GM12864 (cell line): ENCODE data around the gene ANKRD39.
"Not testable (repeated sequence)": the region's sequence is repeated elsewhere in the genome, so short reads cannot be mapped to it uniquely, and the experiment has no call there.

Experiments used
- DNase-seq: peaks from one replicate; pipeline ENCODE4 v3.0.0-alpha.2; 2011; ENCODE audit warnings: low read depth
- H3K4me3 ChIP-seq: 2 replicates; pipeline ENCODE4 v1.5.1; 2011; ENCODE audit warnings: mild to moderate bottlenecking, low read depth, low read length, control low read depth
- TF ChIP-seq, protein P1 (sequence below): IDR thresholded peaks from 2 replicates; pipeline ENCODE4 v1.5.1; 2011; ENCODE audit warnings: low read depth, mild to moderate bottlenecking, moderate library complexity, low read length, control low read depth, inconsistent platforms; ENCODE audit errors: missing control alignments

ANKRD39 gene

DNA sequence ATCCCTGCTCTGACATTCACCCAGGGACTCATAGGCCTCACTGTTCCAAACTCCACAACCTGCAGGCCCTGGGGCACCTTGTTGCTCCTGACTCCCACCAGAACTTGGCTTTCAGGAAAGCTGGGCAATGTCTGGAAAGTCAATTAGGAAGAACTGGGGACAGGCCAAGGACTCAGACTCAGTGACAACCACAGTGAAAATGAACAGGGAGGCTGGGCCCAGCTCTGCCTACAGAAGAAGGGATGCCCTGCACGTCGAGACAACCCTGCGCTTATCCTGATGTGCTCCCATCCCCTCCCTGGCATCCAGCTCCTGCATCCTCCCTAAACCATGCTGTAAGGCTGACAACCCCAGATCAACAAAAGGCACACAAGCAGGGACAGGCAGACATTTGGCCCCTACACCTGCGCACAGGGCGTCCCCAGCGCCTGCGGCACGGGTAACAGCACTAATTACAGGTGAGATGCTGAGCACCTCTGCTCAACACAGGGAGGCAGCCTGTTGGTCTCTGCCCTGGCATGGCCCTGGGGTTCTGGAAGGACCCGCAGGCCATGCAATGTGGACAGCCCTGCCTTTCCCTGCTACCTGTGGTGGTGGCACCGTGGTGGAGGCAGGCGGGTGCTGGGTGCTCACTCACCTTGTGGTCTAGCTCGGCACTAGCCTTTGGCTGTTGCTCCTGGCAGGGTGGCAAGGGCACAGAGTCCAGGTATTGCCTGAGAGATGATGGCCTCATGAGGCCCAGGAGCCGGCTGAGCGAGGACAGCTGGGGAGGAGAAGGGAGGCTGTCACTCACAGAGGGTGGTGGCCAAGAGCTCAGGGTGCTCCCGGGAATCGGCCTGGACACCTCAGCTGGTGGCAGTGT, 35.7 kb upstream of the ANKRD39 start:
- TF ChIP-seq, protein P1, sequence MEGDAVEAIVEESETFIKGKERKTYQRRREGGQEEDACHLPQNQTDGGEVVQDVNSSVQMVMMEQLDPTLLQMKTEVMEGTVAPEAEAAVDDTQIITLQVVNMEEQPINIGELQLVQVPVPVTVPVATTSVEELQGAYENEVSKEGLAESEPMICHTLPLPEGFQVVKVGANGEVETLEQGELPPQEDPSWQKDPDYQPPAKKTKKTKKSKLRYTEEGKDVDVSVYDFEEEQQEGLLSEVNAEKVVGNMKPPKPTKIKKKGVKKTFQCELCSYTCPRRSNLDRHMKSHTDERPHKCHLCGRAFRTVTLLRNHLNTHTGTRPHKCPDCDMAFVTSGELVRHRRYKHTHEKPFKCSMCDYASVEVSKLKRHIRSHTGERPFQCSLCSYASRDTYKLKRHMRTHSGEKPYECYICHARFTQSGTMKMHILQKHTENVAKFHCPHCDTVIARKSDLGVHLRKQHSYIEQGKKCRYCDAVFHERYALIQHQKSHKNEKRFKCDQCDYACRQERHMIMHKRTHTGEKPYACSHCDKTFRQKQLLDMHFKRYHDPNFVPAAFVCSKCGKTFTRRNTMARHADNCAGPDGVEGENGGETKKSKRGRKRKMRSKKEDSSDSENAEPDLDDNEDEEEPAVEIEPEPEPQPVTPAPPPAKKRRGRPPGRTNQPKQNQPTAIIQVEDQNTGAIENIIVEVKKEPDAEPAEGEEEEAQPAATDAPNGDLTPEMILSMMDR = no peak

DNA sequence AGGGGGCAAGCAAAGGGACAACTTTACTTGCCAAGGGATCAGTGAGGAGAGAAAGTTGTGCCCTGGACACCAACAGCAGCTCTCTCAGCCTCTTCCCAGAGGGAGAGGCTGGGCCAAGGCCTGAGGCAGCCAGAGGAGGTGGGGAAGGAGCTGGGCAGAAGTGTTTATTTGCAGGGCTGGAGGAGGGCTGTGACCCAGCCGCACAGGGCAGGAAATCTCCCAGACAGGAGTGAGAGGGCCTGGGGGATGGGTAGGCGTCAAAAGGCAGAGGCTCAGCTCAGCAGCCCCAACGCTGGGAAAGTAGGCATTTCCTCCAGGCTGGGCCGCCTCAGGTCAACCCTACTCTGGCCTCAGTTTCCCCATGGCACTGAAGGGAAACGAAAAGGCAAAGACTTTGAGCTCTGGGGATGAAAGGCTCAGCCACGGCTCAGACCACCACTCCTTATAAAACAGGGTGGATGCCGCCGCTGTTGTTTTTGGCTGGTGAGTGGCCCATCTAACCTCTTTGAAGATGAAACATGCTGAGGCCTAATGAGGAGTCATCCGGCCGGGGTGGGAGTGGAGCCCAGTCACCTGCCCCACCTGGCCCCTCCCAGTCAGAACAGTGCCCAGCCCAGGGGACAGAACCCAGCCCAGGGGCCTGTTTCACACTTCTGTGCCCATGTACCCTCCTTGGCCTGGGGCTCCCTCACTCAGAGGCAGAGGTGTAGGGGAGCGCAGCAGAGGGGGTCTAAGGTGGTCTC, 33.9 kb upstream of the ANKRD39 start:
- DNase-seq = no peak
- no peak overlapping the region for H3K4me3 ChIP-seq
- TF ChIP-seq, protein P1 = no peak

More for the DNA sequence above, 35.7 kb upstream of the ANKRD39 start:
- DNase-seq = no peak
- H3K4me3 ChIP-seq = no peak overlapping the region

DNA sequence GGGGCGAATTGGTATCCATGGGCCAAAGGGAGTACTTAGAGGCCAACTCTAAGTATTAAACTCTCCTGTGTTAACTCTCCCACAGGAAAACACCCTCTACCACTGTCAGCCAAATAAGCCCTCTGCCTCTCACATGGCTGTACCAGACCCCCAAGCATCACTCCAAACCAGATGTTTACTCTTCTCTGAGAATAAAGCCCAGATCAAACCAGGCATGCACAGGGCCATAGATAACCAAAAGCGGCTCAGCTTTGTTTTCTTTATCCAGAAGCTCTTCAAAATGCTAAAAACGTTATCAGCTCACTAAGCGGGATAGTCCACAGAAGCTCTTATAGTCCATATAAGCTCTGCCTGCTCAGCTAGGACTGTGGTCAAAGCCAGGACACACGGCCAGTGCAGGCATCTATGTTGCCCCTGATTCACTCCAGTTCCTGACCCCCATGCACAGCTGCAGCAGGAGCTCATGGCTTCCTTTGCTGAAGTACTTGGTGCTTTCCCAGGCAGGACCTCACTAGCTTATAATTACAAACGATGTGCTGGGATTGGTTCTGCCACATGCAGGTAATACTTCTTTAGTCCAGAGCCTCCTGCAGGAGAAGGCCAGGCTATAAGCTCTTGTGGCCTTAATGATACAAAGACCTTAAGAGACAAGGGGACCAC, 33.0 kb upstream of the ANKRD39 start:
- no peak for DNase-seq
- TF ChIP-seq, protein P1 = no peak
- no peak overlapping the region for H3K4me3 ChIP-seq

DNA sequence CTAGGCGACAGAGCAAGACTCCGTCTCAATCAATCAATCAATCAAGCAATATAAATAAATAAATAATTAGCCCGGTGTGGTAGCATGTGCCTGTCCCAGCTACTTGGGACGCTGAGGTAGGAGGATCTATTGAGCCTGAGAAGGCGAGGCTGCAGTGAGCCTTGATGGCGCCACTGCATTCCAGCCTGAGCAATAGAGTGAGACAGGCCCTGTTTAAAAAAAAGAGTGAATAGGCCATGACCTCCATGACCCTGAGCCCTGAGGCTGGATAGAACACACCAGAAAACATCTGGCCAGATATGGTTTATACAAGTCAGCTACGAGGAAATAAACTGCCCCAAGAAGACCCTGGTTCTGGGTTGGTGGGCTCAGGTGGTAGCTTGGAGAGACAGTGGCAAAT, 32.4 kb upstream of the ANKRD39 start:
- DNase-seq = no peak
- H3K4me3 ChIP-seq = no peak overlapping the region
- TF ChIP-seq, protein P1 = no peak

DNA sequence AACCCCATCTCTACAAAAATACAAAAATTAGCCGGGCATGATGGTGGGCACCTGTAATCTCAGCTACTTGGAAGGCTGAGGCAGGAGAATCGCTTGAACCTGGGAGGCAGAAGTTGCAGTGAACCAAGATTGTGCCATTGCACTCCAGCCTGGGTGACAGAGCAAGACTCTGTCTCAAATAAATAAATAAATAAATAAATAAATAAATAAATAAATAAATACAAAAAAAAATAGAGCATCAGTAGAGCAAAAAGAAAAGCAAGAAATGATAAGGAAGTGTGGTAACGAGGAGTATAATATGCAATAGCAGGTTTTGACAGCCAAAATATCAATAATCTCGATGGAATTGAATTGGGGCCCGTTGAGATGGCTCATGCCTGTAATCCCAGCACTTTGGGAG, 31.7 kb upstream of the ANKRD39 start:
- H3K4me3 ChIP-seq, DNase-seq: not testable (repeated sequence)

DNA sequence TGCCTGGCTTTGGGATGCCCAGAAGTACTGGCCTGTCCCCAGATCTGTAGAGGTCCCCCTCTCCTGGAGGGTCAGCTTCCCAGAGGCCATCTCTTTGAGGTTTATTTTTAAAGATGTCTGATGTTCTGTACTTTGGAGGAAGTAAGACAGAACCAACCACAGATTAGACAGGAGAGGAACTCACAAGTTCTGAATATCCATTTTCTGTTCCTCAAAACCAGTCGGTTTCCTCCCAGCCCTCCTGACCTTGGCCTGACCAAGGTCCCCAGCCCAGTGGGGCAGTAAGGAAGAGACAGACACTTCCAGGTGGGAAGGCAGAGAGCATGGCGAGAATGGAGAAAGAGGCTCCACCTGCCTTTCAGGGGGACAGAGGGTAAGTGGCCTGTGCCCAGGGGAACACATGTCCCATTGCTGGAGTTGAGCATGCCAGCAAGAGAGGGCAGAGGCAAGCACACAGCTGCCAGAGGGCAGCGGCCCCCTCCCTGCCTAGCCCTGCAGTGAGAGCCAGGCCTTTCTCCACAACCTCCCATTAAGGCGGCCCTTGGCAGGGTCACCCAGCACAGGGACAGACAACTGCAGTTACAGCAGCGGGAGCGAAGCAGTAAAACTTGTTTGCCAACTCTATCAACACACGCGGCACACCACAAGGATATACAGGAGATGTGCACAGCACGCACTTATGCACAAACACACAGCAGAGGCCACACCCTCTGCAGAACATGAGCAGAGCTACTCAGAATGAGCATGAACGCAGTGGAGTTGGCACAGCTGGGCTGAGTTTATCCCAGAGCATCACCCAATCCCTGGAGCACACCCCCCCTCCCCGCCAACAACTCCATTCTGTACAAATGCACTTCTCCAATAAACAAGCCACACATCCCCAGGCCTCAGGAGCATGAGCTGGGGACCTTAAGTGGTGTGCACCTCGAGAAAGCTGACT, 30.5 kb upstream of the ANKRD39 start:
- H3K4me3 ChIP-seq = no peak overlapping the region
- no peak for DNase-seq
- TF ChIP-seq, protein P1 = no peak
